ENCODE results near the gene KREMEN2.
A peak's percentile ranks its signal among the peaks of the same experiment; 100 is the strongest.

KREMEN2 gene

GRCh38 chr16:2981899-2982250 is 17.8 kb downstream of the KREMEN2 start:
- no peak for TF ChIP-seq TAF1 (IDR thresholded peaks at IDR 0.05; ENCODE audit: low read depth)
- TF ChIP-seq CEBPB (IDR thresholded peaks at IDR 0.05) = no peak
- no peak for TF ChIP-seq ZBTB7A (IDR thresholded peaks at IDR 0.05; ENCODE audit: low read depth)
- no peak for TF ChIP-seq YY1 (IDR thresholded peaks at IDR 0.05; ENCODE audit: low read depth)
- no peak for TF ChIP-seq TEAD4 (IDR thresholded peaks at IDR 0.05)
- no peak for TF ChIP-seq RAD21 (IDR thresholded peaks at IDR 0.05; ENCODE audit: low read depth)
- no peak for TF ChIP-seq FOXM1 (IDR thresholded peaks at IDR 0.05; ENCODE audit: borderline replicate concordance, low read depth)
- no peak for TF ChIP-seq CREB1 (IDR thresholded peaks at IDR 0.05; ENCODE audit: low read depth)
- TF ChIP-seq USF1 (IDR thresholded peaks at IDR 0.05) = no peak
- TF ChIP-seq NFIC (IDR thresholded peaks at IDR 0.05) = no peak
- TF ChIP-seq, protein P1, sequence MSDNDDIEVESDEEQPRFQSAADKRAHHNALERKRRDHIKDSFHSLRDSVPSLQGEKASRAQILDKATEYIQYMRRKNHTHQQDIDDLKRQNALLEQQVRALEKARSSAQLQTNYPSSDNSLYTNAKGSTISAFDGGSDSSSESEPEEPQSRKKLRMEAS (IDR thresholded peaks at IDR 0.05) = no peak
- TF ChIP-seq, protein P2, sequence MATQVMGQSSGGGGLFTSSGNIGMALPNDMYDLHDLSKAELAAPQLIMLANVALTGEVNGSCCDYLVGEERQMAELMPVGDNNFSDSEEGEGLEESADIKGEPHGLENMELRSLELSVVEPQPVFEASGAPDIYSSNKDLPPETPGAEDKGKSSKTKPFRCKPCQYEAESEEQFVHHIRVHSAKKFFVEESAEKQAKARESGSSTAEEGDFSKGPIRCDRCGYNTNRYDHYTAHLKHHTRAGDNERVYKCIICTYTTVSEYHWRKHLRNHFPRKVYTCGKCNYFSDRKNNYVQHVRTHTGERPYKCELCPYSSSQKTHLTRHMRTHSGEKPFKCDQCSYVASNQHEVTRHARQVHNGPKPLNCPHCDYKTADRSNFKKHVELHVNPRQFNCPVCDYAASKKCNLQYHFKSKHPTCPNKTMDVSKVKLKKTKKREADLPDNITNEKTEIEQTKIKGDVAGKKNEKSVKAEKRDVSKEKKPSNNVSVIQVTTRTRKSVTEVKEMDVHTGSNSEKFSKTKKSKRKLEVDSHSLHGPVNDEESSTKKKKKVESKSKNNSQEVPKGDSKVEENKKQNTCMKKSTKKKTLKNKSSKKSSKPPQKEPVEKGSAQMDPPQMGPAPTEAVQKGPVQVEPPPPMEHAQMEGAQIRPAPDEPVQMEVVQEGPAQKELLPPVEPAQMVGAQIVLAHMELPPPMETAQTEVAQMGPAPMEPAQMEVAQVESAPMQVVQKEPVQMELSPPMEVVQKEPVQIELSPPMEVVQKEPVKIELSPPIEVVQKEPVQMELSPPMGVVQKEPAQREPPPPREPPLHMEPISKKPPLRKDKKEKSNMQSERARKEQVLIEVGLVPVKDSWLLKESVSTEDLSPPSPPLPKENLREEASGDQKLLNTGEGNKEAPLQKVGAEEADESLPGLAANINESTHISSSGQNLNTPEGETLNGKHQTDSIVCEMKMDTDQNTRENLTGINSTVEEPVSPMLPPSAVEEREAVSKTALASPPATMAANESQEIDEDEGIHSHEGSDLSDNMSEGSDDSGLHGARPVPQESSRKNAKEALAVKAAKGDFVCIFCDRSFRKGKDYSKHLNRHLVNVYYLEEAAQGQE (IDR thresholded peaks at IDR 0.05; ENCODE audit: low read depth) = no peak
- no peak for TF ChIP-seq EP300 (IDR thresholded peaks at IDR 0.05; ENCODE audit: borderline replicate concordance)
- TF ChIP-seq TCF12 (IDR thresholded peaks at IDR 0.05; ENCODE audit: low read depth) = no peak
- no peak for TF ChIP-seq EGR1 (IDR thresholded peaks at IDR 0.05)

DNA sequence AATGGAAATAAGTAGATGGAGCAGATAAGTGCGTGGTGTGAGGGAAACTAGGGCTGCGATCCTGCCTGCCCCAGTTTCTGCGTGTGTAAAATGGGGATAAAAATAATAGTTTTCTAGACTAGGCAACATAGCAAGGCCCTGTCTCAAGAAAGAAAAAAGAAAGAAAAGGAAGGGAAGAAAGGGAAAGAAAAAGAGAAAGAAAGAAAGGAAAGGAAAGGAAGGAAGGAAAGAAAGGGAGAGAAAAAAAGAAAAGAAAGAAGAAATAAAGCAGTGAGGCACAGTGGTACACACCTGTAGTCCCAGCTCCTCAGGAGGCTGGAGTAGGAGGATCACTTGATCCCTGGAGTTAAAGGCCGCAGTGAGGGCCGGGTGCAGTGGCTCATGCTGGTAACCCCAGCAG is 18.3 kb downstream of the KREMEN2 start:
- no peak for TF ChIP-seq TEAD4 (IDR thresholded peaks at IDR 0.05)
- TF ChIP-seq ZBTB7A (IDR thresholded peaks at IDR 0.05; ENCODE audit: low read depth) = no peak
- no peak for TF ChIP-seq RAD21 (IDR thresholded peaks at IDR 0.05; ENCODE audit: low read depth)
- TF ChIP-seq CEBPB (IDR thresholded peaks at IDR 0.05) = no peak
- no peak for TF ChIP-seq EGR1 (IDR thresholded peaks at IDR 0.05)
- TF ChIP-seq CREB1 (IDR thresholded peaks at IDR 0.05; ENCODE audit: low read depth) = no peak
- TF ChIP-seq FOXM1 (IDR thresholded peaks at IDR 0.05; ENCODE audit: borderline replicate concordance, low read depth) = no peak
- TF ChIP-seq YY1 (IDR thresholded peaks at IDR 0.05; ENCODE audit: low read depth) = no peak
- TF ChIP-seq, protein P1 (IDR thresholded peaks at IDR 0.05) = no peak
- TF ChIP-seq, protein P2 (IDR thresholded peaks at IDR 0.05; ENCODE audit: low read depth) = no peak
- no peak for TF ChIP-seq TAF1 (IDR thresholded peaks at IDR 0.05; ENCODE audit: low read depth)
- no peak for TF ChIP-seq EP300 (IDR thresholded peaks at IDR 0.05; ENCODE audit: borderline replicate concordance)
- no peak for TF ChIP-seq NFIC (IDR thresholded peaks at IDR 0.05)
- TF ChIP-seq USF1 (IDR thresholded peaks at IDR 0.05) = no peak
- no peak for TF ChIP-seq TCF12 (IDR thresholded peaks at IDR 0.05; ENCODE audit: low read depth)

DNA sequence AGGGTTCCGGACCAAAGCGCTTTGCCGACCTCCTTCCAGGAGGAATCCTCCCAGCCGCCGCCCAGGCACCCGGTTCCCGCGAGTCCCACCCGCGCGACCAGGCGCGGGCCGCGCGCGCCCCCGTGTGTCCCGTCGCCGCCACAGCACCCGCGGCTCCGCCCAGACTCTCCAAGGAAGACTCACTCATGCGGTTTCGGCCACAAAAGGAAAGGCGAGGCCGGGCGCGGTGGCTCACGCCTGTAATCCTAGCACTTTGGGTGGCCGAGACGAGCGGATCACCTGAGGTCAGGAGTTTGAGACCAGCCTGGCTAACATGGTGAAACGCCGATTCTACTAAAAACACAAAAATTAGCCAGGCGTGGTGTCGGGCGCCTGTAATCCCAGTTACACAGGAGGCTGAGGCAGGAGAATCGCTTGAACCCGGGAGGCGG is 19.6 kb downstream of the KREMEN2 start:
- TF ChIP-seq CEBPB (IDR thresholded peaks at IDR 0.05) (no peak), YY1 (IDR thresholded peaks at IDR 0.05; ENCODE audit: low read depth) (0 out of 2 replicates have a peak, but pooled peaks have one; percentile 6), RAD21 (IDR thresholded peaks at IDR 0.05; ENCODE audit: low read depth) (peak; percentile 71; the same call in 1 of the 2 replicates), EP300 (IDR thresholded peaks at IDR 0.05; ENCODE audit: borderline replicate concordance) (no peak), EGR1 (IDR thresholded peaks at IDR 0.05) (no peak), TCF12 (IDR thresholded peaks at IDR 0.05; ENCODE audit: low read depth) (peak; percentile 21; the same call in 1 of the 2 replicates), CREB1 (IDR thresholded peaks at IDR 0.05; ENCODE audit: low read depth) (no peak), NFIC (IDR thresholded peaks at IDR 0.05) (no peak), FOXM1 (IDR thresholded peaks at IDR 0.05; ENCODE audit: borderline replicate concordance, low read depth) (no peak), ZBTB7A (IDR thresholded peaks at IDR 0.05; ENCODE audit: low read depth) (no peak)
- TF ChIP-seq, protein P1 (IDR thresholded peaks at IDR 0.05) = peak; percentile 75

DNA sequence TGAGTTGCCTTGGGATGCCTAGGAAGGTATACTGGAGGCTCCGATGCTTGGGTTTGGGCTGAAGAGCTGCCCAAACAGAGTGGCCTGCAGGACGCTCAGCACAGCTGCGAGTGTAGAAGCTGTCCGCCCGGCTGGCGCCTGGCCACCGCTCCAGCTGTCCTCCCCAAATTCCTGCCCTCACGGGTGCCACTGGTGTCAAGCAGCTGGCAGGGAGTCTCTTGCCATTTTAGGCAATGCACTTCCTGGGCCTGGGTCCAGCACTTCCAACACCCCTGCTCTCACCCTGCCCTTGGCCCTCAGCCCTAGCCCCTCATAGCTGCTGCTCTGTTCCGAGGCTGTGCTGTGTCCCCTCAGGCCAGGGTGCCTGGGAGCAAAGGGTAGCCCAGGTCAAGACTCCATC is 21.4 kb downstream of the KREMEN2 start:
- TF ChIP-seq ZBTB7A (IDR thresholded peaks at IDR 0.05; ENCODE audit: low read depth) (no peak), CEBPB (IDR thresholded peaks at IDR 0.05) (no peak), TAF1 (IDR thresholded peaks at IDR 0.05; ENCODE audit: low read depth) (no peak), YY1 (IDR thresholded peaks at IDR 0.05; ENCODE audit: low read depth) (no peak), EGR1 (IDR thresholded peaks at IDR 0.05) (no peak), TEAD4 (IDR thresholded peaks at IDR 0.05) (peak; percentile 20; the same call in 1 of the 2 replicates), USF1 (IDR thresholded peaks at IDR 0.05) (no peak), RAD21 (IDR thresholded peaks at IDR 0.05; ENCODE audit: low read depth) (no peak), FOXM1 (IDR thresholded peaks at IDR 0.05; ENCODE audit: borderline replicate concordance, low read depth) (no peak), NFIC (IDR thresholded peaks at IDR 0.05) (0 out of 2 replicates have a peak, but pooled peaks have one; percentile 21), CREB1 (IDR thresholded peaks at IDR 0.05; ENCODE audit: low read depth) (no peak)
- TF ChIP-seq, protein P2 (IDR thresholded peaks at IDR 0.05; ENCODE audit: low read depth) = no peak
- TF ChIP-seq, protein P1 (IDR thresholded peaks at IDR 0.05) = no peak
